T-helper 17 cell (primary cell): ENCODE results near the gene TMEM271. TPM values are rescaled to one million over a fixed set of nuclear protein-coding genes. Genes with fewer than 3 reads are reported as not detected.

ENCODE experiments used
- ATAC-seq: fragments of 150-1000 bp; cut with Tn5 transposase; 2 replicates; pipeline ENCODE4 v1.10.0; 2021; ENCODE audit warnings: mild to moderate bottlenecking, moderate library complexity
- DNase-seq, 3 donors: peaks; one replicate each; pipeline versions ENCODE4 v3.0.0 to v3.0.0-alpha.2; 2020 to 2021
- H3K9me3 ChIP-seq: one replicate; pipeline ENCODE4 v1.7.0; 2013; ENCODE audit warnings: low read length, mild to moderate bottlenecking; ENCODE audit not compliant: control insufficient read depth, poor library complexity, severe bottlenecking
- H3K27ac Mint-ChIP-seq: one replicate; pipeline ENCODE4 v1.8.0; 2022; ENCODE audit warnings: mild to moderate bottlenecking, moderate library complexity, mixed read lengths
- H3K27me3 Mint-ChIP-seq: one replicate; pipeline ENCODE4 v1.8.0; 2022; ENCODE audit warnings: mixed read lengths
- H3K36me3 Mint-ChIP-seq: one replicate; pipeline ENCODE4 v1.8.0; 2022; ENCODE audit warnings: low read depth, mixed read lengths
- H3K4me1 Mint-ChIP-seq: one replicate; pipeline ENCODE4 v1.8.0; 2022; ENCODE audit warnings: mild to moderate bottlenecking, mixed read lengths
- H3K4me3 Mint-ChIP-seq: one replicate; pipeline ENCODE4 v1.8.0; 2022; ENCODE audit warnings: mild to moderate bottlenecking, moderate library complexity, mixed read lengths
- total RNA-seq, 4 donors: library from RNA in 2 of 4; stranded (reverse) in 2 of 4; gene quantifications; one replicate each; pipeline ENCODE4 v1.2.3 and lab custom pipeline; 2022 to 2026

TMEM271 gene
- total RNA-seq, 2 donors from 2014 or later: not detected

- H3K36me3 Mint-ChIP-seq: peaks cover 15% of the 10 kb centered on the region
- DNase-seq (no peak), ATAC-seq (no peak)
- no peaks in the 10 kb centered on the region for H3K27me3 Mint-ChIP-seq
- no peaks in the 10 kb centered on the region for H3K9me3 ChIP-seq
- H3K27ac Mint-ChIP-seq: no peak overlapping the region
- no peak overlapping the region for H3K4me3 Mint-ChIP-seq
- peaks cover 3% of the 10 kb centered on the region for H3K4me1 Mint-ChIP-seq
These were observed 50.4 kb downstream of the TMEM271 start for GRCh38 chr4:525660-526059.

- no peaks in the 10 kb centered on the region for H3K9me3 ChIP-seq
- H3K36me3 Mint-ChIP-seq: peaks cover 12% of the 10 kb centered on the region
- ATAC-seq (no peak), DNase-seq (no peak)
- peaks cover 7% of the 10 kb centered on the region for H3K4me1 Mint-ChIP-seq
- H3K27me3 Mint-ChIP-seq: no peaks in the 10 kb centered on the region
- H3K4me3 Mint-ChIP-seq: no peak overlapping the region
- no peak overlapping the region for H3K27ac Mint-ChIP-seq
These were observed 51.9 kb downstream of the TMEM271 start for GRCh38 chr4:524196-524595.

Other genes with a start within 250 kb of the TMEM271 start
- gene ZNF141, start 238.5 kb downstream of the TMEM271 start, total RNA-seq: 10 to 100 TPM; 12.8 to 16.5 TPM
- gene ZNF721, start 77.1 kb downstream of the TMEM271 start, total RNA-seq: 10 to 100 TPM; 26.3 to 38.9 TPM
- 10 to 100 TPM; 68.1 to 69.8 TPM for gene PIGG, start 77.1 kb downstream of the TMEM271 start, total RNA-seq
- 10 to 100 TPM; 10.2 to 11.5 TPM for gene PDE6B, start 49.3 kb upstream of the TMEM271 start, total RNA-seq
- gene ATP5ME, start 98.0 kb upstream of the TMEM271 start, total RNA-seq: 100 to 1,000 TPM in 1 of 2 donors, 10 to 100 TPM in 1; 98.4 to 120 TPM
- 10 to 100 TPM; 20.3 to 22.9 TPM for gene MYL5, start 98.2 kb upstream of the TMEM271 start, total RNA-seq
- 1 to 10 TPM; 1.1 to 2.7 TPM for gene SLC49A3, start 112.9 kb upstream of the TMEM271 start, total RNA-seq
- gene PCGF3, start 129.5 kb upstream of the TMEM271 start, total RNA-seq: 10 to 100 TPM; 31.3 to 38.0 TPM
- 1 to 10 TPM; 3.1 to 3.7 TPM for gene CPLX1, start 249.8 kb upstream of the TMEM271 start, total RNA-seq